Upper lobe of right lung (tissue), 1 donor: Measurements from ENCODE around the gene TEP1. TPM values are rescaled to one million over a fixed set of nuclear protein-coding genes. Genes with fewer than 3 reads are reported as not detected.
A peak's percentile ranks its signal among the peaks of the same experiment; 100 is the strongest.

Experiments used
- ATAC-seq: fragments of 200-7000 bp; cut with Tn5 transposase; one replicate; pipeline ENCODE4 v1.9.1; 2020; ENCODE audit warnings: mild to moderate bottlenecking, moderate library complexity
- DNase-seq: peaks from one replicate; pipeline ENCODE4 v3.0.0-alpha.2; 2020
- H3K27ac ChIP-seq: fragments of 200-600 bp; one replicate; pipeline ENCODE4 v1.8.0; 2022
- H3K27me3 ChIP-seq: fragments of 200-600 bp; one replicate; pipeline ENCODE4 v1.8.0; 2022; ENCODE audit warnings: mild to moderate bottlenecking
- H3K36me3 ChIP-seq: fragments of 200-600 bp; one replicate; pipeline ENCODE4 v1.8.0; 2022
- H3K4me1 ChIP-seq: fragments of 200-600 bp; one replicate; pipeline ENCODE4 v1.8.0; 2022
- H3K4me3 ChIP-seq: fragments of 200-600 bp; one replicate; pipeline ENCODE4 v1.8.0; 2022; ENCODE audit warnings: mild to moderate bottlenecking
- H3K9me3 ChIP-seq: fragments of 200-600 bp; one replicate; pipeline ENCODE4 v1.8.0; 2022
- intact Hi-C: fragments of 100-400 bp; cut with DNase I; formaldehyde crosslinking; loops from one replicate; pipeline ENCODE4 v1.11.0; 2022
- total RNA-seq: library from RNA; stranded (reverse); fragmentation: NEBNext Ultra II Directional; extraction: Animal tissue kit (Norgen Biotek cat#: 25700); gene quantifications from one replicate; pipeline ENCODE4 v1.2.1, GENCODE V29; 2021
- TF ChIP-seq, protein P1 (sequence below): fragments of 200-600 bp; IDR thresholded peaks from one replicate; pipeline ENCODE4 v1.8.0; 2022; ENCODE audit warnings: antibody characterized with exemption
- donor health status: DM: no; HTN: yes; CAD: no; lungs with severe emphysema.

Gene TEP1
- total RNA-seq, 1 donor from 2014 or later, result 48.9 TPM

DNA sequence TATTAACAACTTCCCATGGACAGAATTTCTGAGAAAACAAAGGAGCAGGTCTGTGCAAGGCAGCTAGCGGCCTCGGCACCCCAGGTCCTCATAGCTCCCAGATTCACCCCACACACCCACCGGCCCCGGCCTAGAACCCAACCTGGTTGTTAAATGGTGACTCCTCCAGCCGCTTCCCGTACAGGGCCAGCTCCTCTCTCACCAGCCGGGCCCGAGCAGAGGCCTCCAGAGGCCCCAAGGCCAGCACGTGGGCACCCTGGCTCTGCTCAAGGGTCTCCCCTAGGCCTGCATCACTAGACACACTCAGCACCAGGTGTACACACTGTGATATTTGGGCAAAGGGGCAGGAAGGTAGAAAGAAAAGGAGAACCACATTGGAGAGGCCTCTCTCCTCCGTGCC, 30.3 kb downstream of the TEP1 start:
- H3K27ac ChIP-seq, result no peak overlapping the region
- intact Hi-C loops, result no loop called here
- H3K36me3 ChIP-seq, result peaks cover 99% of the 10 kb centered on the region
- TF ChIP-seq, protein P1, sequence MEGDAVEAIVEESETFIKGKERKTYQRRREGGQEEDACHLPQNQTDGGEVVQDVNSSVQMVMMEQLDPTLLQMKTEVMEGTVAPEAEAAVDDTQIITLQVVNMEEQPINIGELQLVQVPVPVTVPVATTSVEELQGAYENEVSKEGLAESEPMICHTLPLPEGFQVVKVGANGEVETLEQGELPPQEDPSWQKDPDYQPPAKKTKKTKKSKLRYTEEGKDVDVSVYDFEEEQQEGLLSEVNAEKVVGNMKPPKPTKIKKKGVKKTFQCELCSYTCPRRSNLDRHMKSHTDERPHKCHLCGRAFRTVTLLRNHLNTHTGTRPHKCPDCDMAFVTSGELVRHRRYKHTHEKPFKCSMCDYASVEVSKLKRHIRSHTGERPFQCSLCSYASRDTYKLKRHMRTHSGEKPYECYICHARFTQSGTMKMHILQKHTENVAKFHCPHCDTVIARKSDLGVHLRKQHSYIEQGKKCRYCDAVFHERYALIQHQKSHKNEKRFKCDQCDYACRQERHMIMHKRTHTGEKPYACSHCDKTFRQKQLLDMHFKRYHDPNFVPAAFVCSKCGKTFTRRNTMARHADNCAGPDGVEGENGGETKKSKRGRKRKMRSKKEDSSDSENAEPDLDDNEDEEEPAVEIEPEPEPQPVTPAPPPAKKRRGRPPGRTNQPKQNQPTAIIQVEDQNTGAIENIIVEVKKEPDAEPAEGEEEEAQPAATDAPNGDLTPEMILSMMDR, result no peak
- H3K4me3 ChIP-seq, result no peak overlapping the region
- H3K4me1 ChIP-seq, result no peaks in the 10 kb centered on the region
- ATAC-seq (no peak), DNase-seq (no peak)
- no peaks in the 10 kb centered on the region for H3K9me3 ChIP-seq
- H3K27me3 ChIP-seq, result no peaks in the 10 kb centered on the region

DNA sequence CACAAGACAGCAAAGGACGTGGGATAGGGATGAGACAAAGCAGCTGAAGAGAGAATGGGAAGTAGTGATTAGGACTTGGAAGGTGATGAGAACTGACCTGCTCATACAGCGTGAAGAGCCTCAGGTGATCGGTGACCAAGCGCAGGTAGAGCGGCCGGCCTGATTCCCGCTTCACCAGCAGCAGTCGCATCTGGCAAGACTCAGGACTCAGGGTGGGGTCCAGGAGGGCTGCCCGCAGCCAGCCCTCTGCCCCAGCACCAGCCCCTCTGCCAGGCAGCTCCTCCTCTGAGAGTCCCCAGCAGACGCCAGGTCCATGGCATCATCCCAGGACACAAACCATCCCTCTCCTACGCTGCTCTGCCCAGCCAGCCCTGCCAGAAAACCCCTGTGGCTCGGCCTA, 30.8 kb downstream of the TEP1 start:
- ATAC-seq, result no peak
- H3K4me3 ChIP-seq, result no peak overlapping the region
- H3K4me1 ChIP-seq, result no peaks in the 10 kb centered on the region
- H3K9me3 ChIP-seq, result no peaks in the 10 kb centered on the region
- H3K36me3 ChIP-seq, result peaks cover 99% of the 10 kb centered on the region
- intact Hi-C loops, result no loop called here
- DNase-seq, result no peak
- H3K27ac ChIP-seq, result no peak overlapping the region
- TF ChIP-seq, protein P1, result no peak
- H3K27me3 ChIP-seq, result no peaks in the 10 kb centered on the region

DNA sequence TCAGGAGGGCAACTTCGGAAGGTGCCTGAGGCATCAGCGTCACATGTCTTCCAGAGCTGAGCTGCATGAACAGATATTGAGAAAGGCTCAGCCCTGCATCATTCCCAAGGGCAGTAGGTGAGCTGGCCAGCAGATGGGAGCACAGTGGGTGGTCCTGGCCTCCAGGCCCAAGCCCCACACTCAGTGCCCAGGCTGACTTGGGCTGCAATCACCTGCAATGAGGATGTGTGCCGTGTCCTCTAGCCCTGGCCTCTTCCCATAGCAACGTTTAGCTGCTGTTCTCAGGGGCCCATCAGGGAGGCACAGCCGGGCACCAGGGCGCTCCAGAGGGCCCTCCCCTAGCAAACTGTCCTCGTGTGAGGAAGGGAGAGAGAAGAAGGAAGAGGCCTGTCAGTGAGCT, 32.0 kb downstream of the TEP1 start:
- ATAC-seq (no peak), DNase-seq (no peak)
- Histone ChIP-seq H3K27me3 (no peaks in the 10 kb centered on the region), H3K27ac (no peak overlapping the region), H3K36me3 (peaks cover 100% of the 10 kb centered on the region), H3K9me3 (no peaks in the 10 kb centered on the region), H3K4me3 (no peak overlapping the region), H3K4me1 (no peaks in the 10 kb centered on the region)
- TF ChIP-seq, protein P1, result no peak
- intact Hi-C loops, result no loop called here

DNA sequence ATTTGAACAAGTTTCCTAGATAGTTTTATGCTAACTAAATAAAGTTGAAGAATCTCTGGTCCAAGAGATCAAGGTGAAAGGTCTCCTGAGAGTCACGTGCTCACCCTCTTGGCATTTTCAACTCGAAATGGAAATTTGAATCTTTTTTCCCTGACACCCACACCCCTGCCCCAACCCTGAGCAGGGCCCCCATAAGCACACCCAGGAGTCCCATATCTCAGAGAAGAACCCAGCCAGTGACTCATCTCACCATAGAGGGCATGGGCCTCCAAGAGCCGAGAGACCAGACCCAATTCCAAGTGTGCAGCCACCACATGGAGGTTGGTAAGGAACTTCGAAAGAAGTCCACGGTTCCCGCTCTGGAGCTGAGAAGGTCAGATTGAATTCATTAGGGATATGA, 32.6 kb downstream of the TEP1 start:
- Histone ChIP-seq H3K9me3 (no peaks in the 10 kb centered on the region), H3K4me3 (no peak overlapping the region), H3K27ac (no peak overlapping the region), H3K4me1 (no peaks in the 10 kb centered on the region), H3K36me3 (peaks cover 100% of the 10 kb centered on the region), H3K27me3 (no peaks in the 10 kb centered on the region)
- intact Hi-C loops, result no loop called here
- no peak for ATAC-seq
- TF ChIP-seq, protein P1, result no peak
- DNase-seq, result no peak

DNA sequence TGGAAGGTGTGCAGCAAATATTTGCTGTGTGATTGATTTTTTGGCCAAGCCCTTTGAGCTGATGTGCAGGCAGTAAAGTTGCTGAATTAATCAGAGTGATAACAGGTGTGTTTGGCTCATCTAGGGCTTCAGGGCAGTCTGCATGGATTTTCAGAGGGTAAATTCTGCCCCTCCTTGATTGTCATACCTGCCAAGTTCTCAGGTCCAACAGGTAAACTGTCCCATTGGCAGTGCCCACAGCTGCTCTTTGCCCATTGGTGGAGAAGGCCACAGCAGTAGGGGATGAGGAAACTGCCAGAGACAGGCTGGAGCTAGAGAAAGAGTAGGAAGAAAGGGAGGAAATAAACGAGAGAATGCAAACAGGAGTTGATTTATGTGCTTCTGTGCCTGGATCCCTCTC, 33.6 kb downstream of the TEP1 start:
- H3K4me1 ChIP-seq, result no peaks in the 10 kb centered on the region
- no peaks in the 10 kb centered on the region for H3K9me3 ChIP-seq
- intact Hi-C loops, result no loop called here
- H3K27me3 ChIP-seq, result no peaks in the 10 kb centered on the region
- TF ChIP-seq, protein P1, result no peak
- ATAC-seq (no peak), DNase-seq (no peak)
- H3K27ac ChIP-seq, result no peak overlapping the region
- H3K4me3 ChIP-seq, result no peak overlapping the region
- peaks cover 100% of the 10 kb centered on the region for H3K36me3 ChIP-seq

DNA sequence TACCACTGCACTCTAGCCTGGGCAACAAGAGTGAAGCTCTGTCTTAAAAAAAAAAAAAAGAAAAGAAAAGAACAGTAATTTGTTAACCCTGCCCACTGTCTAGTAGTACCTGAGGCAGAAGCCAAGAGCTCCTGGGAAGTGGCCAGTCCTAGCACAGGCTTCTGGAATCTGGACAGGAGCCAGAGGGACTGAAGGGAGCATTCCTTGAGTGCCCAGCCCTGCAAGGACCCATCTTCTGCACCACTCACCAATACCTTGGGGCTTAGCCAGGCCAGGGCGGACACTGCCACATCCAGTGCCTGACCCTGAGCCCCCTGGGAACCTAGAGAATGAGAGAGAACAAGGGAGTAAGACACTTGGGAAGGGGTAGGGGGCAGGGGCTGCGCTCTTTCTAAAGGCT, 36.1 kb downstream of the TEP1 start:
- intact Hi-C loops, result no loop called here
- Histone ChIP-seq H3K4me1 (no peaks in the 10 kb centered on the region), H3K9me3 (no peaks in the 10 kb centered on the region), H3K36me3 (peaks cover 98% of the 10 kb centered on the region), H3K4me3 (no peak overlapping the region), H3K27ac (no peak overlapping the region), H3K27me3 (no peaks in the 10 kb centered on the region)
- ATAC-seq, result peak; percentile 48
- no peak for DNase-seq
- TF ChIP-seq, protein P1, result no peak
